H1 (cell line): ENCODE results near the gene OGDH. TPM values are rescaled to one million over a fixed set of nuclear protein-coding genes. Genes with fewer than 3 reads are reported as not detected.

Source experiments
- polyA plus RNA-seq, 7 experiments: library from polyadenylated mRNA; depleted of rRNA in 3 of 7; stranded (reverse) in 5 of 7; unstranded in 2 of 7; fragments of >200 nt in 5 of 7; fragments of 200-250 nt in 2 of 7; gene quantifications; 1 replicate in 5 of 7; 2 replicates in 1 of 7; 4 replicates in 1 of 7; pipeline versions ENCODE4 v1.2.1 to v1.2.3, GENCODE V29; 2011 to 2013; ENCODE audit warnings: missing spikeins in 2 of 7, mixed read lengths in 2 of 7
- total RNA-seq: library from RNA; stranded (reverse); fragmentation: NEBNext Ultra II Directional; extraction: Animal tissue kit (Norgen Biotek cat#: 25700); gene quantifications from 2 replicates; pipeline ENCODE4 v1.2.1, GENCODE V29; 2021
- TF ChIP-seq, protein P1 (sequence below): fragments of 300-600 bp; sonication (generic); IDR thresholded peaks from 2 replicates; pipeline ENCODE4 v1.7.1; 2012; ENCODE audit warnings: low read length, moderate library complexity, mild to moderate bottlenecking, inconsistent platforms; ENCODE audit not compliant: insufficient replicate concordance

Gene OGDH
- total and polyA plus RNA-seq, 2 of the 8 experiments (the other 6 are each of a cell fraction or from before 2014, with no cell fraction given), result 71.6 to 91.6 TPM

DNA sequence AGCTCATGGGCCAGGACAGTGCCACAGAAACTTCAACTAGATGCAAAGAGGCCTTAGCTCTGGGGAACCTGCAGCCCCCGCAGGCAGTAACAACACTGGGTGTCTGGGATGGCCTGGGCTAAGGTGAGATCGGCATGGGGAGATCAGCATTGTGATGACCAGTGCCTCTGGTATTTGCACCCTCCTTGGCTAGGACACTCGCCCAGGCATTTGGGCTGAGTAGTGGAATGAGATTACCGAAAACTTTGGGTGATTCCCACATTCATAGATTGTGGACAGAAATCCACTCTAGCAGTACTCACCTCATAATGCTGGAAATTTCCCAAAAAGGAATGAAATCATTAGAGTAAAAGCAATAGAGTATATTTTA, 71.7 kb downstream of the OGDH start (continued):
- TF ChIP-seq, protein P1, sequence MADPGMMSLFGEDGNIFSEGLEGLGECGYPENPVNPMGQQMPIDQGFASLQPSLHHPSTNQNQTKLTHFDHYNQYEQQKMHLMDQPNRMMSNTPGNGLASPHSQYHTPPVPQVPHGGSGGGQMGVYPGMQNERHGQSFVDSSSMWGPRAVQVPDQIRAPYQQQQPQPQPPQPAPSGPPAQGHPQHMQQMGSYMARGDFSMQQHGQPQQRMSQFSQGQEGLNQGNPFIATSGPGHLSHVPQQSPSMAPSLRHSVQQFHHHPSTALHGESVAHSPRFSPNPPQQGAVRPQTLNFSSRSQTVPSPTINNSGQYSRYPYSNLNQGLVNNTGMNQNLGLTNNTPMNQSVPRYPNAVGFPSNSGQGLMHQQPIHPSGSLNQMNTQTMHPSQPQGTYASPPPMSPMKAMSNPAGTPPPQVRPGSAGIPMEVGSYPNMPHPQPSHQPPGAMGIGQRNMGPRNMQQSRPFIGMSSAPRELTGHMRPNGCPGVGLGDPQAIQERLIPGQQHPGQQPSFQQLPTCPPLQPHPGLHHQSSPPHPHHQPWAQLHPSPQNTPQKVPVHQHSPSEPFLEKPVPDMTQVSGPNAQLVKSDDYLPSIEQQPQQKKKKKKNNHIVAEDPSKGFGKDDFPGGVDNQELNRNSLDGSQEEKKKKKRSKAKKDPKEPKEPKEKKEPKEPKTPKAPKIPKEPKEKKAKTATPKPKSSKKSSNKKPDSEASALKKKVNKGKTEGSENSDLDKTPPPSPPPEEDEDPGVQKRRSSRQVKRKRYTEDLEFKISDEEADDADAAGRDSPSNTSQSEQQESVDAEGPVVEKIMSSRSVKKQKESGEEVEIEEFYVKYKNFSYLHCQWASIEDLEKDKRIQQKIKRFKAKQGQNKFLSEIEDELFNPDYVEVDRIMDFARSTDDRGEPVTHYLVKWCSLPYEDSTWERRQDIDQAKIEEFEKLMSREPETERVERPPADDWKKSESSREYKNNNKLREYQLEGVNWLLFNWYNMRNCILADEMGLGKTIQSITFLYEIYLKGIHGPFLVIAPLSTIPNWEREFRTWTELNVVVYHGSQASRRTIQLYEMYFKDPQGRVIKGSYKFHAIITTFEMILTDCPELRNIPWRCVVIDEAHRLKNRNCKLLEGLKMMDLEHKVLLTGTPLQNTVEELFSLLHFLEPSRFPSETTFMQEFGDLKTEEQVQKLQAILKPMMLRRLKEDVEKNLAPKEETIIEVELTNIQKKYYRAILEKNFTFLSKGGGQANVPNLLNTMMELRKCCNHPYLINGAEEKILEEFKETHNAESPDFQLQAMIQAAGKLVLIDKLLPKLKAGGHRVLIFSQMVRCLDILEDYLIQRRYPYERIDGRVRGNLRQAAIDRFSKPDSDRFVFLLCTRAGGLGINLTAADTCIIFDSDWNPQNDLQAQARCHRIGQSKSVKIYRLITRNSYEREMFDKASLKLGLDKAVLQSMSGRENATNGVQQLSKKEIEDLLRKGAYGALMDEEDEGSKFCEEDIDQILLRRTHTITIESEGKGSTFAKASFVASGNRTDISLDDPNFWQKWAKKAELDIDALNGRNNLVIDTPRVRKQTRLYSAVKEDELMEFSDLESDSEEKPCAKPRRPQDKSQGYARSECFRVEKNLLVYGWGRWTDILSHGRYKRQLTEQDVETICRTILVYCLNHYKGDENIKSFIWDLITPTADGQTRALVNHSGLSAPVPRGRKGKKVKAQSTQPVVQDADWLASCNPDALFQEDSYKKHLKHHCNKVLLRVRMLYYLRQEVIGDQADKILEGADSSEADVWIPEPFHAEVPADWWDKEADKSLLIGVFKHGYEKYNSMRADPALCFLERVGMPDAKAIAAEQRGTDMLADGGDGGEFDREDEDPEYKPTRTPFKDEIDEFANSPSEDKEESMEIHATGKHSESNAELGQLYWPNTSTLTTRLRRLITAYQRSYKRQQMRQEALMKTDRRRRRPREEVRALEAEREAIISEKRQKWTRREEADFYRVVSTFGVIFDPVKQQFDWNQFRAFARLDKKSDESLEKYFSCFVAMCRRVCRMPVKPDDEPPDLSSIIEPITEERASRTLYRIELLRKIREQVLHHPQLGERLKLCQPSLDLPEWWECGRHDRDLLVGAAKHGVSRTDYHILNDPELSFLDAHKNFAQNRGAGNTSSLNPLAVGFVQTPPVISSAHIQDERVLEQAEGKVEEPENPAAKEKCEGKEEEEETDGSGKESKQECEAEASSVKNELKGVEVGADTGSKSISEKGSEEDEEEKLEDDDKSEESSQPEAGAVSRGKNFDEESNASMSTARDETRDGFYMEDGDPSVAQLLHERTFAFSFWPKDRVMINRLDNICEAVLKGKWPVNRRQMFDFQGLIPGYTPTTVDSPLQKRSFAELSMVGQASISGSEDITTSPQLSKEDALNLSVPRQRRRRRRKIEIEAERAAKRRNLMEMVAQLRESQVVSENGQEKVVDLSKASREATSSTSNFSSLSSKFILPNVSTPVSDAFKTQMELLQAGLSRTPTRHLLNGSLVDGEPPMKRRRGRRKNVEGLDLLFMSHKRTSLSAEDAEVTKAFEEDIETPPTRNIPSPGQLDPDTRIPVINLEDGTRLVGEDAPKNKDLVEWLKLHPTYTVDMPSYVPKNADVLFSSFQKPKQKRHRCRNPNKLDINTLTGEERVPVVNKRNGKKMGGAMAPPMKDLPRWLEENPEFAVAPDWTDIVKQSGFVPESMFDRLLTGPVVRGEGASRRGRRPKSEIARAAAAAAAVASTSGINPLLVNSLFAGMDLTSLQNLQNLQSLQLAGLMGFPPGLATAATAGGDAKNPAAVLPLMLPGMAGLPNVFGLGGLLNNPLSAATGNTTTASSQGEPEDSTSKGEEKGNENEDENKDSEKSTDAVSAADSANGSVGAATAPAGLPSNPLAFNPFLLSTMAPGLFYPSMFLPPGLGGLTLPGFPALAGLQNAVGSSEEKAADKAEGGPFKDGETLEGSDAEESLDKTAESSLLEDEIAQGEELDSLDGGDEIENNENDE, result no peak
